ENCODE data around the gene MAPRE3.

The MAPRE3 gene

GRCh38 chr2:27014771-27015433 is 44.5 kb downstream of the MAPRE3 start:
- DNase-seq (ENCODE audit: low read depth in 2 of 2), result no peak

- peak; percentile 21 to 30 for DNase-seq (ENCODE audit: low read depth in 2 of 2)
Observed at GRCh38 chr2:27016801-27017325, 46.4 kb downstream of the MAPRE3 start.

GRCh38 chr2:27018142-27018541 is 47.7 kb downstream of the MAPRE3 start:
- DNase-seq (ENCODE audit: low read depth in 2 of 2), result no peak

GRCh38 chr2:27019459-27019858 is 49.0 kb downstream of the MAPRE3 start:
- no peak for DNase-seq (ENCODE audit: low read depth in 2 of 2)

GRCh38 chr2:27019931-27020855 is 49.8 kb downstream of the MAPRE3 start:
- no peak for DNase-seq (ENCODE audit: low read depth in 2 of 2)

GRCh38 chr2:27021253-27022049 is 51.0 kb downstream of the MAPRE3 start:
- DNase-seq (ENCODE audit: low read depth in 2 of 2), result no peak

GRCh38 chr2:27023740-27024139 is 53.3 kb downstream of the MAPRE3 start:
- DNase-seq (ENCODE audit: low read depth in 2 of 2), result no peak

GRCh38 chr2:27024188-27024587 is 53.8 kb downstream of the MAPRE3 start:
- DNase-seq (ENCODE audit: low read depth in 2 of 2), result no peak

GRCh38 chr2:27024812-27025211 is 54.4 kb downstream of the MAPRE3 start:
- no peak for DNase-seq (ENCODE audit: low read depth in 2 of 2)

- DNase-seq (ENCODE audit: low read depth in 2 of 2), result no peak
Observed at GRCh38 chr2:27025281-27025800, 54.9 kb downstream of the MAPRE3 start.

GRCh38 chr2:27025861-27026851 is 55.7 kb downstream of the MAPRE3 start:
- no peak for DNase-seq (ENCODE audit: low read depth in 2 of 2)

GRCh38 chr2:27027211-27027651 is 56.8 kb downstream of the MAPRE3 start:
- no peak for DNase-seq (ENCODE audit: low read depth in 2 of 2)

- DNase-seq (ENCODE audit: low read depth in 2 of 2), result no peak
Observed at GRCh38 chr2:27029051-27029450, 58.6 kb downstream of the MAPRE3 start.

- DNase-seq (ENCODE audit: low read depth in 2 of 2), result peak; percentile 79 to 81
Observed at GRCh38 chr2:27032495-27033252, 62.2 kb downstream of the MAPRE3 start, which contains the start of gene TMEM214. TMEM214 (plus strand) TSS chr2:27032965; CDS start chr2:27033016, 51 bp downstream.

GRCh38 chr2:27033253-27033852 is 62.9 kb downstream of the MAPRE3 start:
- no peak for DNase-seq (ENCODE audit: low read depth in 2 of 2)

GRCh38 chr2:27038012-27038411 is 67.6 kb downstream of the MAPRE3 start:
- no peak for DNase-seq (ENCODE audit: low read depth in 2 of 2)

- no peak for DNase-seq (ENCODE audit: low read depth in 2 of 2)
Observed at GRCh38 chr2:27038631-27039339, 68.3 kb downstream of the MAPRE3 start.

GRCh38 chr2:27039426-27039825 is 69.0 kb downstream of the MAPRE3 start:
- no peak for DNase-seq (ENCODE audit: low read depth in 2 of 2)

All from stimulated activated CD8-positive, alpha-beta memory T cell treated with anti-CD3 and anti-CD28 coated beads, Interleukin-2, amount 100 ng/mL, for 48 hours (primary cell).